AG04449 (cell line): ENCODE measurements around the gene LACRT.

ENCODE experiments used
- CTCF ChIA-PET: fragments of 350-600 bp; formaldehyde crosslinking; extraction: SDS; loops from one replicate; lab custom pipeline; 2021; ENCODE audit warnings: antibody characterized with exemption; lab: Yijun Ruan, JAX
- POLR2A ChIA-PET: fragments of 400-600, 350-600 bp; formaldehyde crosslinking; extraction: SDS; loops from one replicate; lab custom pipeline; 2020; ENCODE audit warnings: antibody characterized with exemption, inconsistent platforms; lab: Yijun Ruan, JAX
- DNase-seq: peaks from one replicate; pipeline ENCODE4 v3.0.0-alpha.2; 2010; ENCODE audit warnings: low read depth, low spot score
- H3K4me3 ChIP-seq: 2 replicates; pipeline ENCODE4 v1.5.1; 2011; ENCODE audit warnings: low read depth, mild to moderate bottlenecking, control low read depth, low read length
- TF ChIP-seq, protein P1 (sequence below): IDR thresholded peaks from one replicate; pipeline ENCODE4 v1.5.1; 2011; ENCODE audit warnings: mild to moderate bottlenecking, moderate library complexity, low read length, control low read depth, inconsistent platforms; ENCODE audit not compliant: insufficient read depth; ENCODE audit errors: missing control alignments

Gene LACRT

DNA sequence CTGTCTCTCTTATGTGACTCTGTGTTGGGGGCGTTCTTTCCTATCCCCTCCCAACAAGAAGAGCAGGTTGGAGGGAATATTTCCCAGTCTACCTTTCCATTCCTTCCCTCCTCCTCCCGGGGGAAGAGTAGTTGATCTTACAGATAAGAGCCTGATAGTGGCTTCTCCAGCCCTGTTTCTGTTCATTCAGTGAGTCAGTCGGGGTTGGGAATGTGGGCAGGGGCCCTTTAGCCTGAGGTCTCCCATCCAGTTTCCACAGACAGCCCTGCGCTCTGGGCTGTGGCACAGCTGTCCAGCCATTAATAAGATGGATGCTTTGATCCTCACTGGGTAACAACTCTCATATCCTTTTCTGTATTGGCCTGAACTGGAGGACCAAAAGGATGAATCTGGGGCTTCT is 28.1 kb downstream of the LACRT start:
- ChIA-PET POLR2A (no interaction called here), CTCF (interaction anchor here (1.5 to 4.0 kb wide), 3 partner anchors 9 to 27 kb away, joined by 4 to 23 read pairs (median 5); no protein-coding TSS in a partner anchor)
- TF ChIP-seq, protein P1, sequence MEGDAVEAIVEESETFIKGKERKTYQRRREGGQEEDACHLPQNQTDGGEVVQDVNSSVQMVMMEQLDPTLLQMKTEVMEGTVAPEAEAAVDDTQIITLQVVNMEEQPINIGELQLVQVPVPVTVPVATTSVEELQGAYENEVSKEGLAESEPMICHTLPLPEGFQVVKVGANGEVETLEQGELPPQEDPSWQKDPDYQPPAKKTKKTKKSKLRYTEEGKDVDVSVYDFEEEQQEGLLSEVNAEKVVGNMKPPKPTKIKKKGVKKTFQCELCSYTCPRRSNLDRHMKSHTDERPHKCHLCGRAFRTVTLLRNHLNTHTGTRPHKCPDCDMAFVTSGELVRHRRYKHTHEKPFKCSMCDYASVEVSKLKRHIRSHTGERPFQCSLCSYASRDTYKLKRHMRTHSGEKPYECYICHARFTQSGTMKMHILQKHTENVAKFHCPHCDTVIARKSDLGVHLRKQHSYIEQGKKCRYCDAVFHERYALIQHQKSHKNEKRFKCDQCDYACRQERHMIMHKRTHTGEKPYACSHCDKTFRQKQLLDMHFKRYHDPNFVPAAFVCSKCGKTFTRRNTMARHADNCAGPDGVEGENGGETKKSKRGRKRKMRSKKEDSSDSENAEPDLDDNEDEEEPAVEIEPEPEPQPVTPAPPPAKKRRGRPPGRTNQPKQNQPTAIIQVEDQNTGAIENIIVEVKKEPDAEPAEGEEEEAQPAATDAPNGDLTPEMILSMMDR = no peak
- H3K4me3 ChIP-seq = no peak overlapping the region
- DNase-seq = no peak

DNA sequence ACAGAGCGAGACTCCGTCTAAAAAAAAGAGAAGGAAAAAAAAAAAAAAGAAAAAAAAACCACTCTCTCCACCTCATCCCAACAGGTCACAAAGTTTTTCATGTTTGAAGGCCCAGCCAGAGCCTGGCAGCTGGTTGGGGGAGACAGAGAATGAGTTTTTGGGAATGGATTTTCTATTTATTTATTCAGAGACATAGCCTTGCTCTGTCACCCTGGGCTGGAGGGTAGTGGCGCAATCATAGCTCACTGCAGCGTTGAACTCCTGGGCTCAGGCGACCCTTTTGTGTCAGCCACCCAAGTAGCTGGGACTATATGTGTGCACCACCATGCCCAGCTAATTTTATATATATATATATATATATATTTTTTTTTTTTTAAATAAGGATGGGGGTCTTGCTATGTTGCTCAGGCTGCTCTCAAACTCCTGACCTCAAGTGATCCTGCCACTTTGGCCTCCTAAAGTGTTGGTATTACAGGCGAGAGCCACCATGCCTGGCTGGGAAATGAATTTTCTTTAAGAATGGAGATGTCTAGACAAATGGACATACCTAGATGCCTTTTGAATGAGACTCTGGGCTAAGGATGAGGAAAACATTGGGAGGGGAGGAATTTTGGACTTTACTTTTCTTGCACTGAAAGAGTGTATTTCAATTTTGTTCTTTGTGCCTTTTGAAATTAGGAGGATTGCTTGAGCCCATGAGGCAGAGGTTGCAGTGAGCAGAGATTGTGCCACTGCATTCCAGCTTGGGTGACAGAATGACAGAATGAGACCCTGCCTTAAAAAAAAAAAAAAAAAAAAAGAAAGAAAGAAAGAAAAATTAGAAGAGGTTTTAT is 29.3 kb downstream of the LACRT start:
- TF ChIP-seq, protein P1 = no peak
- no peak for DNase-seq
- CTCF ChIA-PET = interaction anchor here (1.8 to 4.3 kb wide), 5 partner anchors 8 to 26 kb away, joined by 4 to 24 read pairs (median 9); partner anchors contain the start of gene PPP1R1A
- H3K4me3 ChIP-seq = no peak overlapping the region
- POLR2A ChIA-PET = no interaction called here

GRCh38 chr12:54604436-54604835 is 30.3 kb downstream of the LACRT start:
- CTCF ChIA-PET = interaction anchor here (0.9 to 4.3 kb wide), 9 partner anchors 7 to 48 kb away, joined by 3 to 24 read pairs (median 6); partner anchors contain the start of gene PPP1R1A
- H3K4me3 ChIP-seq = no peak overlapping the region
- DNase-seq = no peak
- TF ChIP-seq, protein P1 = no peak
- POLR2A ChIA-PET = no interaction called here

GRCh38 chr12:54603872-54604271 is 30.8 kb downstream of the LACRT start:
- no peak overlapping the region for H3K4me3 ChIP-seq
- ChIA-PET CTCF (interaction anchor here (0.9 to 4.3 kb wide), 8 partner anchors 9 to 48 kb away, joined by 3 to 24 read pairs (median 4); partner anchors contain the start of gene PPP1R1A), POLR2A (no interaction called here)
- DNase-seq = no peak
- TF ChIP-seq, protein P1 = no peak

DNA sequence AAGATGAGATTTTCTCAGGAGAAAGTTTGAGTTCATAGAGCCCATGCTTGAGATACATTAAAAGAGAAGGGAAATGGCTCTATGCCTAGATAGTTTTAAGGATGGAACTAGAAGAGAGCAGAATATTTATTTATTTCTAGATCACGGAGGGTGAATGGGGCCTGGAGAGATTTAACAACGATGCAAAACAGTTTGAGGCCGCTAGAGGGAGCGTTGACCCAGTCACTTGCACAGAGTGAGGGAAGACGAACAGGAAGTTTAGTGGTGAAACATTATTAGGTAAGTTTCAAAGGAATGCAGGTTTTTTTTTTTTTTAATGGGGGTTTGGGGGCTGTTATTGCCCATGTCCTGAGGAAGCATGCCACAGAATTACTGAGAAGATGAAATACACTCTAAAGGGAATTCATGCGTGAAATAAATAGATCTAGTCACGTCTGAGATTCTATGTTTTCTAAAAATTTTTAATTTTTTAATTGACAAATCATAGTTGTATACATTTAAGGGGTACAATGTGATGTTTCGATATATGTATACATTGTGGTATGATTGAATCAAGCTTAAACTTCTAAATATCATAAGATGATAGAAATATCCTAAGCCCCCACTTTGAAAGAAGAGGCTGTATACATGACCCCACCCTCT is 31.4 kb downstream of the LACRT start:
- TF ChIP-seq, protein P1 = peak; percentile 72
- CTCF ChIA-PET = interaction anchor here (1.4 to 4.3 kb wide), 8 partner anchors 9 to 98 kb away, joined by 3 to 24 read pairs (median 4); partner anchors contain the start of gene PPP1R1A
- no peak for DNase-seq
- POLR2A ChIA-PET = no interaction called here
- H3K4me3 ChIP-seq = no peak overlapping the region

DNA sequence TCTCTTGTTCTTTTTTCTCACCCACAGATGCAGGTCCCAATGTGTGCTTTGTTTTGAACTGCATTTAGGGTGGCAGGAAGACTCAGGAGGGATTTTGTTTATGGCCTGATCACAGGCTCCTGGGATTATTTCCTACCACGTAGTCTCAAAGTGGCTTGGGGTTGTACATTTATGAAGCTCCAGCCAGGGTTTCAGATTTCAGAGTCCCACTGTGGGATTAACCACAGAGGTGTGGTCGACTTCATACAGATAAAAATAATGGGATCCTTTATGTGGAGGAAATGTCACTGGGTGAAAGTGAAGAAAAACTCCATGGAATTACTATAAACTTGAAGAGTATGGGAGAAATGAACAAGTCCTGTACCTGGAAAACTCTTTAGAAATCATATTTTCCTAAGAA is 32.0 kb downstream of the LACRT start:
- no peak overlapping the region for H3K4me3 ChIP-seq
- CTCF ChIA-PET = interaction anchor here (1.4 to 4.3 kb wide), 3 partner anchors 11 to 99 kb away, joined by 3 to 24 read pairs (median 9); no protein-coding TSS in a partner anchor
- TF ChIP-seq, protein P1 = no peak
- no peak for DNase-seq
- POLR2A ChIA-PET = no interaction called here
